Measurements from ENCODE around the gene RARRES1.

- no peak for TF ChIP-seq CTCF (IDR thresholded peaks at IDR 0.05)
- TF ChIP-seq POLR2A (IDR thresholded peaks at IDR 0.05), result no peak
Observed at GRCh38 chr3:158725348-158726011, 6.8 kb downstream of the RARRES1 start.

Measured in testis (tissue), 2 donors.